Keratinocyte (primary cell): Measurements from ENCODE around the gene SLC35D2. TPM values are rescaled to one million over a fixed set of nuclear protein-coding genes. Genes with fewer than 3 reads are reported as not detected.
"Not testable (repeated sequence)": the region's sequence is repeated elsewhere in the genome, so short reads cannot be mapped to it uniquely, and the experiment has no call there.

Experiments
- DNase-seq: peaks from one replicate; pipeline ENCODE4 v3.0.0-alpha.2; 2011; ENCODE audit warnings: low read depth, missing footprints, low spot score
- FAIRE-seq: peaks from 2 replicates; lab custom pipeline; 2011; peaks lifted over from hg19 to GRCh38; lab: Jason Lieb, UNC
- H2AFZ ChIP-seq: 2 replicates; pipeline ENCODE4 v1.6.0; 2012; ENCODE audit warnings: low read length, control low read depth, inconsistent platforms; ENCODE audit not compliant: control insufficient read depth
- H3K27ac ChIP-seq: 2 replicates; pipeline ENCODE4 v1.5.1; 2011; ENCODE audit warnings: low read length; ENCODE audit not compliant: control insufficient read depth, insufficient read depth
- H3K27me3 ChIP-seq: 3 replicates; pipeline ENCODE4 v1.6.0; 2011; ENCODE audit warnings: low read length; ENCODE audit not compliant: control insufficient read depth, insufficient read depth; ENCODE audit errors: extremely low read depth
- H3K36me3 ChIP-seq, 2 experiments: 2 replicates in 1 of 2; 3 replicates in 1 of 2; pipeline ENCODE4 v1.5.1; 2011; ENCODE audit warnings: low read length in 2 of 2, mild to moderate bottlenecking in 1 of 2; ENCODE audit not compliant: control insufficient read depth in 2 of 2, insufficient read depth in 2 of 2; ENCODE audit errors: extremely low read depth in 1 of 2
- H3K4me1 ChIP-seq: 3 replicates; pipeline ENCODE4 v1.5.1; 2011; ENCODE audit warnings: low read length; ENCODE audit not compliant: control insufficient read depth, insufficient read depth; ENCODE audit errors: extremely low read depth
- H3K4me2 ChIP-seq: 3 replicates; pipeline ENCODE4 v1.6.0; 2011; ENCODE audit warnings: low read depth, low read length; ENCODE audit not compliant: control insufficient read depth, insufficient read depth; ENCODE audit errors: extremely low read depth
- H3K4me3 ChIP-seq, 3 experiments: fragments of 200-600 bp in 1 of 3; sonication (generic) in 1 of 3; 2 replicates in 2 of 3; 3 replicates in 1 of 3; pipeline ENCODE4 v1.5.1; 2011 to 2016; ENCODE audit warnings: low read length in 3 of 3, mild to moderate bottlenecking in 3 of 3, control low read depth in 2 of 3, inconsistent platforms in 1 of 3, low read depth in 1 of 3, mixed read lengths in 1 of 3, mixed run types in 1 of 3, moderate library complexity in 1 of 3; ENCODE audit not compliant: control insufficient read depth in 2 of 3, insufficient read depth in 2 of 3; ENCODE audit errors: extremely low read depth in 1 of 3
- H3K79me2 ChIP-seq: 2 replicates; pipeline ENCODE4 v1.6.0; 2012; ENCODE audit warnings: low read length; ENCODE audit not compliant: control insufficient read depth, insufficient read depth
- H3K9ac ChIP-seq: 3 replicates; pipeline ENCODE4 v1.6.0; 2011; ENCODE audit warnings: low read length; ENCODE audit not compliant: control insufficient read depth, insufficient read depth; ENCODE audit errors: extremely low read depth
- H3K9me1 ChIP-seq: 3 replicates; pipeline ENCODE4 v1.6.0; 2011; ENCODE audit warnings: low read length; ENCODE audit not compliant: control insufficient read depth, insufficient read depth; ENCODE audit errors: extremely low read depth
- H3K9me3 ChIP-seq: 2 replicates; pipeline ENCODE4 v1.5.1; 2012; ENCODE audit warnings: low read depth, low read length; ENCODE audit not compliant: control insufficient read depth
- H4K20me1 ChIP-seq: 3 replicates; pipeline ENCODE4 v1.6.0; 2011; ENCODE audit warnings: low read length; ENCODE audit not compliant: control insufficient read depth, insufficient read depth; ENCODE audit errors: extremely low read depth
- EZH2 ChIP-seq: IDR thresholded peaks from one replicate; pipeline ENCODE4 v1.6.1; 2012; ENCODE audit warnings: inconsistent platforms, mild to moderate bottlenecking, low read length, moderate library complexity
- dilution Hi-C: fragments of 300-500 bp; cut with MboI; formaldehyde crosslinking; loops from one replicate; pipeline ENCODE4 v1.7.0; 2020; ENCODE audit warnings: low sequenced_read_pairs; ENCODE audit not compliant: extremely low pct_ligation_motif_present
- polyA plus RNA-seq, 5 experiments: library from polyadenylated mRNA; depleted of rRNA in 3 of 5; stranded (reverse) in 3 of 5; stranded (forward) in 1 of 5; unstranded in 1 of 5; fragments of >200 nt; gene quantifications; 1 replicate in 1 of 5; 2 replicates in 3 of 5; 3 replicates in 1 of 5; pipeline versions ENCODE4 v1.2.1 to v1.2.3, GENCODE V29; 2011 to 2012; ENCODE audit warnings: missing spikeins in 2 of 5, low read depth in 1 of 5, low replicate concordance in 1 of 5
- TF ChIP-seq, protein P1 (sequence below), 3 experiments: IDR thresholded peaks in 1 of 3; conservative IDR thresholded peaks in 1 of 3; optimal IDR thresholded peaks in 1 of 3; 2 replicates in 2 of 3; 3 replicates in 1 of 3; pipeline versions ENCODE3 to v1.5.1; 2011; ENCODE audit warnings: low read length in 3 of 3, mild to moderate bottlenecking in 3 of 3, moderate library complexity in 2 of 3, control low read depth in 1 of 3, inconsistent platforms in 1 of 3; ENCODE audit not compliant: insufficient read depth in 2 of 3; ENCODE audit errors: extremely low read depth in 1 of 3

The SLC35D2 gene
- polyA plus RNA-seq, 1 donor (not counting 4 experiments of a cell fraction or from before 2014, with no cell fraction given): 20.4 TPM

DNA sequence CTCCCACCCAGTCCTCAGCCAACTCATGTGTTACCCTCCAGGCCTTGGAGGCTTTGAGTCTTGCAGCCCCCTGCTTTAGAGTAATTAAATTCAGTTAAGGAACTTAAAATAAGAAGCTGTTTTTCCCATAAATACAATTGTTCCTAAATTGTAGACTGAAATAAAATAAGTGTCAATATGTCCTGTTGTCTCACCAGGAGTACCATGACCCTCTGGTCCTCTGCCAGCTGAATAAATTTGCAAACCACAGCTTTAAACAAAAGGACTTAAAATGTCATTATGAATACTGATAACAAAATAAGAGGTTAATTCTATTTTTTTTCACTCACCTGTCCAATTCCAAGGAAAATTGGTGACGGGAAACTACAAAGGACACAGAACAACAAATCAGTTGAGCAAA, 15.6 kb downstream of the SLC35D2 start:
- FAIRE-seq (no peak), DNase-seq (no peak)
- H3K36me3 ChIP-seq: no peaks in the 10 kb centered on the region
- no peaks in the 10 kb centered on the region for H3K4me1 ChIP-seq
- H3K9me3 ChIP-seq: no peaks in the 10 kb centered on the region
- no peak overlapping the region for H3K27ac ChIP-seq
- H4K20me1 ChIP-seq: no peaks in the 10 kb centered on the region
- dilution Hi-C loops: no loop called here
- H3K9me1 ChIP-seq: no peaks in the 10 kb centered on the region
- H3K9ac ChIP-seq: no peak overlapping the region
- H3K4me3 ChIP-seq: no peak overlapping the region
- H3K79me2 ChIP-seq: peaks cover 4% of the 10 kb centered on the region
- TF ChIP-seq, protein P1, sequence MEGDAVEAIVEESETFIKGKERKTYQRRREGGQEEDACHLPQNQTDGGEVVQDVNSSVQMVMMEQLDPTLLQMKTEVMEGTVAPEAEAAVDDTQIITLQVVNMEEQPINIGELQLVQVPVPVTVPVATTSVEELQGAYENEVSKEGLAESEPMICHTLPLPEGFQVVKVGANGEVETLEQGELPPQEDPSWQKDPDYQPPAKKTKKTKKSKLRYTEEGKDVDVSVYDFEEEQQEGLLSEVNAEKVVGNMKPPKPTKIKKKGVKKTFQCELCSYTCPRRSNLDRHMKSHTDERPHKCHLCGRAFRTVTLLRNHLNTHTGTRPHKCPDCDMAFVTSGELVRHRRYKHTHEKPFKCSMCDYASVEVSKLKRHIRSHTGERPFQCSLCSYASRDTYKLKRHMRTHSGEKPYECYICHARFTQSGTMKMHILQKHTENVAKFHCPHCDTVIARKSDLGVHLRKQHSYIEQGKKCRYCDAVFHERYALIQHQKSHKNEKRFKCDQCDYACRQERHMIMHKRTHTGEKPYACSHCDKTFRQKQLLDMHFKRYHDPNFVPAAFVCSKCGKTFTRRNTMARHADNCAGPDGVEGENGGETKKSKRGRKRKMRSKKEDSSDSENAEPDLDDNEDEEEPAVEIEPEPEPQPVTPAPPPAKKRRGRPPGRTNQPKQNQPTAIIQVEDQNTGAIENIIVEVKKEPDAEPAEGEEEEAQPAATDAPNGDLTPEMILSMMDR (optimal IDR thresholded peaks at IDR 0.05 in 1 of 3, IDR thresholded peaks at IDR 0.05 in 1 of 3, conservative IDR thresholded peaks at IDR 0.05 in 1 of 3; ENCODE audit: extremely low read depth in 1 of 3, insufficient read depth in 2 of 3, low read length in 3 of 3): no peak
- TF ChIP-seq EZH2: no peak
- no peaks in the 10 kb centered on the region for H3K27me3 ChIP-seq
- no peak overlapping the region for H2AFZ ChIP-seq
- no peak overlapping the region for H3K4me2 ChIP-seq

DNA sequence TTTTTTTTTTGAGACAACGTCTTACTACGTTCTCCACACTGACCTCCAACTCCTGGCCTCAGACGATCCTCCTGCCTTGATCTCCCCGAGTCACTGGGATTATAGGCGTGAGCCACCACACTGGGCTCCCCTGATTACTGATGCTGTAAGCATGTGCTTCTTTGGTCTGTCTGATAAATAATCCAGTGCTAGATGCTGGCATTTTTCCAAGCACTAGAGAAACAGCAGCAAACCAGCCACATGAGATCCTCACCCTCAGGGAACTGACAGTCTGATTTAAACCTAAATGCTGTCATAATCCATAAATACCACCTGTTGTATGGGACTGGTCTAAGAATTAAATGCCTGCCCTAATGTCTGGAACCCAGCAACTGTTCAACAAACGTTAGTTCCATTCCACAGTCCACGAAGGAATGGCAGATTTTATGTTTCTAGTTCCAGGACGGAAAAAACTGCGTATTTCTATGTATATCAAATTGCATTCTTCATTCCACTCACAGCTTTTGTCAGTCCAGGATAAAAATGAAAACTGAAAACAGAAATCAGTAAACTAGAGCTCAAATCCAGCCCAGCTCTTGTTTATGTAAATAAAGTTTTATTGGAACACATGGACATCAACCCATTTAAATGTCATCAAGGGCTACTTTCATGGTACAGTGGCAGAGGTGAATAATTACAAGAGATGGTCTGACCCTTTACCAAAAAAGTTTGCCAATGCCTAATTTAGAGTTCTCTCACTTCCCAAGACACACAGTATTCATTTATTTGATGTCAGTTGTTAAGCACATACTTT, 20.1 kb downstream of the SLC35D2 start:
- Histone ChIP-seq H3K36me3 (peaks cover 0 to 2% of the 10 kb centered on the region in 2 experiments), H3K9ac (no peak overlapping the region), H3K9me1 (no peaks in the 10 kb centered on the region), H3K27ac (no peak overlapping the region), H3K4me1 (no peaks in the 10 kb centered on the region), H3K27me3 (no peaks in the 10 kb centered on the region), H3K4me2 (no peak overlapping the region), H4K20me1 (no peaks in the 10 kb centered on the region), H3K4me3 (no peak overlapping the region), H3K9me3 (no peaks in the 10 kb centered on the region), H2AFZ (no peak overlapping the region), H3K79me2 (no peaks in the 10 kb centered on the region)
- FAIRE-seq (no peak), DNase-seq (no peak)
- dilution Hi-C loops: no loop called here
- TF ChIP-seq EZH2: no peak
- TF ChIP-seq, protein P1 (optimal IDR thresholded peaks at IDR 0.05 in 1 of 3, IDR thresholded peaks at IDR 0.05 in 1 of 3, conservative IDR thresholded peaks at IDR 0.05 in 1 of 3; ENCODE audit: extremely low read depth in 1 of 3, insufficient read depth in 2 of 3, low read length in 3 of 3): no peak

DNA sequence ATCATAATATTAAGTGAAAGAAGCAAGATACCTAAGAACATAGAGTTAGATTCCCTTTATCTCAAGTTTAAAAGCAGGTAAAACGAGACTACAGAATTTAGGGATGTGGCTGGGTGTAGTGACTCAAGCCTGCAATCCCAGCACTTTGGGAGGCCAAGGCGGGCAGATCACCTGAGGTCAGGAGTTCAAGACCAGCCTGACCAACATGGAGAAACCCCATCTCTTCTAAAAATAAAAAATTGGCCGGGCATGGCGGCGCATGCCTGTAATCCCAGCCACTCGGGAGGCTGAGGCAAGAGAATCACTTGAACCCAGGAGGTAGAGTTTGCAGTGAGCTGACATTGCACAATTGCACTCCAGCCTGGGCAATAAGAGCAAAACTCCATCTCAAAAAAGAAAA, 21.4 kb downstream of the SLC35D2 start:
- H3K4me2 ChIP-seq, DNase-seq, H3K4me1 ChIP-seq, H3K27ac ChIP-seq, H4K20me1 ChIP-seq, FAIRE-seq, H3K79me2 ChIP-seq, H2AFZ ChIP-seq, H3K27me3 ChIP-seq, dilution Hi-C loops, H3K36me3 ChIP-seq, H3K4me3 ChIP-seq, H3K9me1 ChIP-seq, H3K9me3 ChIP-seq, H3K9ac ChIP-seq: not testable (repeated sequence)
